Breast epithelium (tissue), 3 donors: Measurements from ENCODE around the gene LEAP2.

Experiments
- POLR2A ChIP-seq: fragments of 450-650 bp; IDR thresholded peaks from one replicate; pipeline ENCODE4 v1.6.1; 2016; ENCODE audit warnings: antibody characterized with exemption, mild to moderate bottlenecking, moderate library complexity
- POLR2AphosphoS5 ChIP-seq, 3 donors: sonication (generic); formaldehyde crosslinking; IDR thresholded peaks; one replicate each; pipeline ENCODE4 v1.6.1; 2017; ENCODE audit warnings: antibody characterized with exemption in 3 of 3
- TF ChIP-seq, protein P1 (sequence below), 3 donors: fragments of 450-650 bp; IDR thresholded peaks; one replicate each; pipeline ENCODE4 v1.5.1; 2016 to 2017; ENCODE audit warnings: antibody characterized with exemption in 3 of 3, mild to moderate bottlenecking in 3 of 3, moderate library complexity in 3 of 3

DNA sequence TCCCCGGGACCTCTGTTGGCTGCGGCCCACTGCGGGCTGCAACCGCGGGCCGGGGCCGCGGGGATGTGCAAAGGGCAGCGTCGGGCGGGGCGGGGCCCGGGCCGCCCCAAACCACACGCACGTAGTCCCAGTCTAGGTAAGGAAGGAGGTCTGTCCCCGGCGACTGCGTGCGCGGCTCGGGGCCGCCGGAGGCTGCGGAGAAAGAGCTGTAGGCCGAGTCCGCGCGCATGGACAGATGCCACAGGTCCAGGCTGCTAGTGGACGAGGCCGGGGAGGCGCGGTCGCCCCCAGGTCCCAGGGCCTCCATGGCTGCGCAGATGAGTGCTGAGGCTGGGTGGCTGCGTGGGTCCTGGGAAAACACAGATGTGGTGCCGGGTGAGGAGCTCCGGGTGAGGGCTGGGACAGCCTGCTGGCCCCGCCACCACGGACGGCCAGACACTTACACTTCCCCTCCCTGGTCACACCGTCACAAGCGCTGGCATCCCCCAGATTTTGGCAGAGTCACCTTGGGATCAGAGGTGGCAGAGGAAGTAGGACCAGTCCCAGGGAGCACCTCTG, 47.6 kb upstream of the LEAP2 start:
- TF ChIP-seq POLR2A (no peak), POLR2AphosphoS5 (IDR thresholded peaks at IDR 0.05) (no peak)
- TF ChIP-seq, protein P1, sequence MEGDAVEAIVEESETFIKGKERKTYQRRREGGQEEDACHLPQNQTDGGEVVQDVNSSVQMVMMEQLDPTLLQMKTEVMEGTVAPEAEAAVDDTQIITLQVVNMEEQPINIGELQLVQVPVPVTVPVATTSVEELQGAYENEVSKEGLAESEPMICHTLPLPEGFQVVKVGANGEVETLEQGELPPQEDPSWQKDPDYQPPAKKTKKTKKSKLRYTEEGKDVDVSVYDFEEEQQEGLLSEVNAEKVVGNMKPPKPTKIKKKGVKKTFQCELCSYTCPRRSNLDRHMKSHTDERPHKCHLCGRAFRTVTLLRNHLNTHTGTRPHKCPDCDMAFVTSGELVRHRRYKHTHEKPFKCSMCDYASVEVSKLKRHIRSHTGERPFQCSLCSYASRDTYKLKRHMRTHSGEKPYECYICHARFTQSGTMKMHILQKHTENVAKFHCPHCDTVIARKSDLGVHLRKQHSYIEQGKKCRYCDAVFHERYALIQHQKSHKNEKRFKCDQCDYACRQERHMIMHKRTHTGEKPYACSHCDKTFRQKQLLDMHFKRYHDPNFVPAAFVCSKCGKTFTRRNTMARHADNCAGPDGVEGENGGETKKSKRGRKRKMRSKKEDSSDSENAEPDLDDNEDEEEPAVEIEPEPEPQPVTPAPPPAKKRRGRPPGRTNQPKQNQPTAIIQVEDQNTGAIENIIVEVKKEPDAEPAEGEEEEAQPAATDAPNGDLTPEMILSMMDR (IDR thresholded peaks at IDR 0.05) = no peak
